ENCODE data around the gene MMP1.

The MMP1 gene

DNA sequence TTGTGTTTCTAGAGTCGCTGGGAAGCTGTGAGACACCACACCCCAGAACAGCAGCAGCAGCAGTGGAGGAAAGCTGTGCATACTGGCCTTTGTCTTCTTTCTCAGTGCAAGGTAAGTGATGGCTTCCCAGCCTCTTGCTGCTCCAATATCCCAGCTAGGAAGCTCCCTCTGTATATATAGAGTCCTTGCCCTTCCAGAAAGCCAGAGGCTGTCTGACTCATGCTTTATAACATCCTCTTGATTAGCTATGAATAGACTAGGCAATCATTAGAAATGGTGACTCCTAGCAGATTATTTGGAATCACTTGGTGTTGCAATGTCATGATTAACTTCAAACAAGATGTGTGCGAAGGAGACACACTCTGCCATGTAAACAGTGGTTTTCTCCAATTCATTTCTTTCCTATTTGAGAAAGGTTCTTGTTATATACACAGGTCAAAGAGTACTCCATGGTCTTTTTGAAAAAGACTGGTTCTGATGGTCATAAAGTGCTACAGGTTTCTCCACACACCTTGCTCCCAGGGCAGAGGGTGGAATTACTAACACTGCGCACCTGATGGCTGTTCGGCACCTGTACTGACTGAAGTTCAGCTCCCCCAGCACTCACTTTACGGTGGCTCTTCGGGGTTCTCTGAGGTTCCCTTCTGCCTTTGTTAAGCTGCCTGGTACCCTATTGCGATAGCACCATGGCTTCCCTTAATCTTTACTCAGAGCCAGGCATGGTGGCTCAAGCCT is at the start of gene MMP1:
Gene MMP1, minus strand, starts transcription at position 149 of the 735 bp plus-strand sequence. Its CDS starts 68 bp downstream, at position 81.
- no peak for DNase-seq

DNA sequence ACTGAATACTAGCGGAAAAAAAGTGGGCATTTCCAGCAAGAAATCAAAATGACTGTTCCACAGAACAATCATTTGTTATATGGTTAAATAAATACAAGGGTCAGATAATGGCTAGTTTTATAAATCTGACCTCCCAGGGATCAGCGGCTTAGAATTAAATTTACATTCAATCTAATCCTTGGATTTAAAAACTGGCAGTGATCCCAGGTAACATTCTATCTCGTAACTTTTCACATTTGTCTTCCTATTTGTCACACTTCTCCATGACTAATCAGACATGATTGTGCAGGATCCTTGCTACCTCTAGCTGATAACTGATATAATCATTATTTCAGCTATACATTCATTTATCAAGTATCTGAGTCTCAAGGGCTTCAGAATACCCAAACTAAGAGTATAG is 48.3 kb upstream of the MMP1 start:
- DNase-seq, result no peak

DNA sequence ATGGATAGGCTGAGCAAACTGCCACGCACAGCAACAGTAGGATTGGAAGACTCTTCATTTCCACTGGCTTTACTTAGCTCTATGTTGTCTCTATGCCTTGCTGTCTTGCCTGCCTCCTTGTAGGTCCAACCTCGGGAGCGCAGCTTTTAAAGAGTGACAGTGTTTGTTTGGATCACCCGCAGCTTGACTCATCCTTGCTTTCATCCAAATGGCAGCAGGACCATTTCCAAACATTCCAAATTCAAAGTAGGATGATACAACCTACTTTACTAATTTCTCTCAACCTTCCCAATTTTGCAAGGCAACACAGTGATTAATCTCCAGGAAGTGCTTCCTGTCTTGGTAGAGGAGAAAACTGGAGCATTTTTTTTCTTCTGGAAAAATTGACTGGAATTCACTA is 45.5 kb upstream of the MMP1 start, which contains the start of gene MMP3:
Gene MMP3, minus strand, starts transcription at position 121 of the 400 bp plus-strand sequence. Its CDS starts 63 bp downstream, at position 58.
- no peak for DNase-seq

DNA sequence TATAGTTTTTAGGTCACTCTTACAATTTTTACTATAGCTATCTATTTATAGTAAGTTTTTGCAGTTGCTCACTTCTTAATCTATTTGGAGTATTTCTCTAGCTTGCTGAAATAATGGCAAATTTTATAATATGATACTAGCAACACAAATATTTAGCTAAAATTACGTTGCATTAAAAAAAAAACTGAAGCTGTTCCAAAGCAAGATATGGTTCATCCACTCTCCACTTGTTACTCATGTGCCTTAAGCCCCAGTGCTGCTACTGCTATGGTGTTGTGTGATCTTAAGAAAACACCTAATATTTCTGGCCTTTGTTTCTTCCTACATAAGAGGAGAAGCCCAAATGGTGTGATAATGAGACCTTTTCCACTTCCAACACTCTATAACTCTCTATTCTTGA is 45.0 kb upstream of the MMP1 start:
- no peak for DNase-seq

DNA sequence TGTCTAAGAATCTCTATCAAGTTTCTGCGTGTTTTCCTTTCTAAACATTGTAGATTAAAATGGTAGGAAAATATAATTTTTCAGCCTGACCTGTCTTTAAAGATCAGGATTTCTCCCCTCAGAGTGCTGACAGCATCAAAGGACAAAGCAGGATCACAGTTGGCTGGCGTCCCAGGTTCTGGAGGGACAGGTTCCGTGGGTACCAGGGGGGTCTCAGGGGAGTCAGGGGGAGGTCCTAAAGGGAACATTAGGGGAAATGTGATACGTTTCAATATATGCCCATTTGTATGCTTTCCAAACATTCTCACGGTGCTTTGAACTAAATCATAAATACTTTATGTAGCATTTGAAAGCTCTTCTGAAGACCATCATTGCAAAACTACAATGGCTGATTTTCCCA is 42.1 kb upstream of the MMP1 start:
- no peak for DNase-seq

DNA sequence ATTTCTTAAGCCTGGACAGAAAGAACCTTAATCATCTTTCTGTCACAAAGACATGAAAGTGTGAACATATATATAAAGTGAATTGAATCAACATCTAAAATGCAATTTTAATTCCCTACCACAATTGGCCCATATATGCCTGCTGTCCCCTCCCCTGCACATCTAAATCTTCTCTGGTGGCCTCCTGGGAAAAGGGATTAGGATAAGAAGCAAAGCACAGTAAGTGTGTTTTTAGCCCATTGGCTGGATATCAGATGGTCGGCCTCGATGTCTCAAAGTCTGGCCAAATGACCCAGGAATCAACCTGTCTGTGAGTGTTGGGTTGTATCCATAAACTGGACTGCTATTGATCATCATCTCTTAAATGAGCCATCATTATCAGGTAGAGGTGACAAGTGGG is 39.7 kb upstream of the MMP1 start:
- no peak for DNase-seq

DNA sequence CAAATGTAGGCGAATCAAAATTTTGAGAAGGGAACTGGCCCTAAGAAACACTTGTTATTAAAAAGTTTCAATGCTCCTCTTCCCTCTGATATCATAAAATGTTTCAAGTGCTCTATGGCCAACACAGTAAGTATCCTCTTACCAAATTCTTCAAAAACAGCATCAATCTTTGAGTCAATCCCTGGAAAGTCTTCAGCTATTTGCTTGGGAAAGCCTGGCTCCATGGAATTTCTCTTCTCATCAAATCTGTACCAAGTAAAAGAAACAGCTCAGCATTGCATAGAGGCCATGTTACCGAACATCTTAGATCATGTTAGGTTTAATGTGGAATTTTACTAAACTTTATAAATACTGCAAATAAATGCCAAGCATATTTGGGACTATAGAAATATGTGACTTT is 39.2 kb upstream of the MMP1 start:
- no peak for DNase-seq

DNA sequence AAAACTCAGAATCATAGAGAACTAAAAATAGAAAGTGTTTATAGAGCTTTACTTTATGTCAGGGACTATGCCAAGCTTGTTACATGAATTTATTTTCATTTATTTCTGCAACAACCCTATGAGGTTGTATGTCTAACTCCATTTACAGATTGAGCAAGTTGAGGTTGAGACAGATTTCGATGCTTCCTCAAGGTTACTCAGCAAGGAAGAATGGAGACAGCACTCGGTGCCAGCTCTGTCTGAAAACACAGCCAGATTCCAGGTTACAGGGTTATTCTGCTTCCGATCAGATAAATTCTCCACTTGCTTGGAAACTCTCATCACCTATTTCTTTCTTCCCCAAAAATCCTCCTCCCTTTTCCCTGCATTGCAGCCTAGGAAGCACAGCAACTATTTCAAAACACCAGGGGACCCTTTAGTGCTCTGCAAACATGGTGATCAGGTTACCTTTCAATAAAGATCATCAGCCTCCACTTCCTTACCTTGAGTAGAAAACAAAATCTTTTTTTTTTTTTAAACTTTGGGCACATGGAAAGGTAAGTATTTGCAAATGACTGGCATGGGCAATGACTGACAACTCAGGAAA is 38.4 kb upstream of the MMP1 start:
- no peak for DNase-seq

DNA sequence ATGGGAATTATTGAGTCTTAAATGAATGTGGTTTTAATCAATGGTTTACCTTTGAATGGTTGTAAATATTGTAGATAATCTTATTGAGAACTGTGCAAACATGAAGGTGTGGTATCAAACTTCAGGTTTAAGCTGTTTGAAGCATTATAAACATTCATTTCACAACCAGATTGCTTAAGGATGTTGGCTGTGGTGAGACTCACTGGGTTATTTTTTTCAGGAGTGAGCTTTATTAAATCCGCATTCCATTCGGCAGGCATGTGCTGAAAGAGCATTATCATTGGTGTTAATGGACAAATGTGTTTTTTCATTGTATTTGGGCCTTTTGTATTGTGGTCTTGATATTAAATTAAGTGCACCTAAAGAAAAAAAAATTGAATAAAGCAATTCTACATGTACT is 35.8 kb upstream of the MMP1 start:
- no peak for DNase-seq

DNA sequence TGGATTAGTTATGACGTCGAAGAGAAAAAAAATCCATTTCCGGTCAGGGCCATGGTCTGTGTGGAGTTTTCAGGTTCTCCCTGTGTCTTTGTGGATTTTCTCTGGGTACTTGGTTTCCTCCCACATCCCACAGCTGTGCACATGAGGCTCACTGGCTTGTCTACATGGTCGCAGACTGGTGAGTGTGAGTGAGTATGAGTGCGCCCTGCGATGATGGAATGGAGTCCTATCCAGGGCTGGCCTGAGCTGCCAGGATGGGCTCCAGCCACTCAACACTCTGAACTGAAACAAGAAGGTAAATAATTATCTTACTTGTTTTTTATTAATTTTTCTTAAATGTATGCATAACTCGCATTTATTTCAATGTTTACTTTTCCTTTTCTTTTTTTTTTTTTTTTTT is 34.7 kb upstream of the MMP1 start:
- DNase-seq, result no peak

DNA sequence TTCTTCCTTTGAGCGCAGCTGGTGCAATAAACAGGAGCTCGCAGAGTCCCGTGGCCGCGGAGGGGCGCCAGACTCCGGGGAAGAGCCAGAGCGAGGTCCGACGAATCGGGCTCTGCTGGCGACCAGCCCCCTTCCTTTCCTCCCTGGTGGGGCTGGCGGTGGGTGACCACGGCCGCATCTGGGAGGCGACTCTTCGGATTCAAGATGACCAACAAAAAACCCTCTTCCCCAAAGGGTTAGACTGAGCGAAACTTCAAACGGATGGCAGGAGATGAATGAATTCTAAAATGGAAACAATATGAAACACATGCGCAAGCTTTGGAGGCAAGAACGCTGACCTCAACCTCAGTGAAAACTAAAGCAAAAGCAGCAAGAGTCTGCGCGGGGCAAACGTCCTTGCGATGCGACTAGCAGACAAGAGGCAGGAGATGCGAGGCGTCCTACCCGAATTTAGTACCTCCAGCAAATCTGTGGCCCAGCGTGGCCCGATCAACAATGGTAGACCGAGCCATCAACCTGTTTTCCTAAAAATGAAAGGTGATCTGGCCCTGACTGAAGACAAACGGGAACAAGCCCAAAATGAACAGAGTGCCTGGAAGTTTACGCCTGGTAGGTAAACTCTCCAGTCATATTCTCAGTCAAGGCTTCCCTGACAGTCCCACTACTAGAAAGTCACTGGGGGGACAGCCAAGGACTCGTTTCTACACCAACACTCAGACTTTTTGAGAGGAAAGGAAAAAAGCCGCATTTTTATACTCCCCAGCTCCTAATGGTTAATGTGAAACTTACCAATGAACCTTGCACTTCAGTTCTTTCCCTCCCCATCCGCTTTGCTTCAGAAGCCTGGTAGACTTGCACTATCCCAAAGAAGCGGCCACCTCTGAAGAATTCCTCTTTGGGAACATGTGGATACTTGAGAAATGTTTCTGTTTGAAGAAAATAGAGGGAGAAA is 33.8 kb upstream of the MMP1 start:
- DNase-seq, result no peak

DNA sequence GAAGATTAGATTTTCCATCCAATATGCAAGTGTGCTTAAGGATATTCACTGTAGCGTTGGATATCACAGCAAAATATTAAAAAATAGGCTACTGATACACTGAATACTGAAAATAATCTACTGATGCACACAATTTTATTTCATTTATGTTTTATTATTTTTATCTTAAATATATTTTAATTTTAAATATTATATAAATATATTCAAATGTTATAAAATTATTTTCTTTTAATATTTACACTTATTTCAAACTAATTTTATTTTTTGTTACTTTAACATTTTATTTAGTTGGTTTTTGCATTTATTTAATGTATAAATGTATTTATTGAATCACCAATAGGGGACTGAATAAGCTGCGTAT is 33.1 kb upstream of the MMP1 start:
- DNase-seq, result no peak

DNA sequence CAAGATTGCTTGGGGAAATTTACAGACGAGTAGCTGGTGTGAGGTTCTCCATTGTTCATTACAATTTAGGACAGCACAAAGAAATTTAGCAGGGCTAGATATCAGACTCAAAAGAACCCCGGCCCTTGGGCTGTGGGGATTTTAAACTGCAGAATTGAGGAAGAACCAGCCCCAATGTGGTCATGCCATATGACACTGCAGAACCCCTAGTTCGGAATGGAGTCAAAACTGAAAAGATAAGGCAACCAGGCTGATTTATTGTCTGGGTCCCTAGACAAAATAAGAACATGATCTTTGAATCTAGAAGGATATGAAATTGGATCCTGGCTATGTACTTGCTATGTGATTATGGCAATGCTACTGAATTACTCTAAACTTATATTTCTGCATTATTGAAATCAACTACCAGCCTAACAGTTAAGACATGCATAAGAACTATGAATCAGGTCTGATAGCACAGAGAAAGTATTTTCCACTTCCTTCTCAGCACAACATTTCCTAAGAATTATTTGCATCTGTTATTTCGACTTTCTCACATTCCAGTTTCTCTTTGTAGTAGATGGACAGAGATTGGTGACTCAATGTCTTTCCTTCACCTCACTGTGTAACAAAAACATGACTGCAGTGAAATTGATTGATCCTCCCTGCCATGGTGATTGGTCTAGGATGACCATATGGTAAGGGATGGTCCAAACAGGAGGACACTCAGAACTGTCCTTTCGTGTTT is 32.2 kb upstream of the MMP1 start:
- no peak for DNase-seq

DNA sequence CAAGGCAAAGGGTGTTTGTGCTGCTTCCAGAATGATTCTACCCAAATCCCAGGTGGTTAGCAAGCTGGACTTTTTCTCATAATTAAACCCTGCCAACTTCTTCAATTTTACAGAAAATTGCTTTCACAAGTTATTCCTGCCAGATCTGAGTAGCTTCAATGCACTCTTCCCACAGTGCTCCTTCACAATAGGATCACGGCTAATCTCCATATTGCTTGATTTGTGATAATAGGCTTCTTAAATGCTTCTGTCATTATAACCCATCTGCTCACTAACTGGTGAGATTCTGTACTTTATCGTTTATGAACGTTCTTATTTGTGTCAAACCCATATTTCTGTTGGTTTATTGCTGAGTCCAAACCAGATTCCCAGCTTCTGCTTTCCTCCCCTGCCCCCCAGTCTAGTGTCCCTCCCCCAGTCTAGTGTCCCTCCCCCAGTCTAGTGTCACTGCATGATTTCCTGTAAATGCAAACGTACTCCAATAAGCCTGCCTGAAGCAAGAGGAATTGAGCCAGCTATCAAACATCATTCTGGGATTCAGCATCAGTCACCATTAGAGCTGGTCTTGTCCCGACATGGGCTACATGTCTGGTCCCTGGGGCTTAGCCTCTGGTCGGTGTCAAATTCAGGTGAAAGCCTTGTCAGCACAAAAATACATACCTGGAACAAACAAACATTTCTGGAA is 31.5 kb upstream of the MMP1 start:
- DNase-seq, result no peak

DNA sequence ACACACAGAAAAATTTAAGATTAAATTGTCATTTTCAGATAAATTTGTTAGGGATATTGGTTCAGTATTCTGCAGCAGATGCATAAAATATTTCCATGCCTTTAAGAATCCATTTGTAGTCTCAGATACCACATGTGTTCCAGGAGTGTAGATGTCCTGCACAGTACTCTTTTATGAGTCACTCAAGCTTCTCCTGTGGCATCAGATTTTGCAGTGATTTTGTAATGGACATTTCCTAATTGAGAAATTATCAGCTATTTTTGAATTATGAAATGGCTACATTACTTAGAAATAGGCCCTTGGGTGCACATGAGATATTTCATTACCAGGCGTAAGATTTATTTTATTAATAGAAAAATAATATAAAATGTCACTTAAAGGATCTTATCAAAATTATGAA is 26.6 kb upstream of the MMP1 start:
- DNase-seq, result no peak

DNA sequence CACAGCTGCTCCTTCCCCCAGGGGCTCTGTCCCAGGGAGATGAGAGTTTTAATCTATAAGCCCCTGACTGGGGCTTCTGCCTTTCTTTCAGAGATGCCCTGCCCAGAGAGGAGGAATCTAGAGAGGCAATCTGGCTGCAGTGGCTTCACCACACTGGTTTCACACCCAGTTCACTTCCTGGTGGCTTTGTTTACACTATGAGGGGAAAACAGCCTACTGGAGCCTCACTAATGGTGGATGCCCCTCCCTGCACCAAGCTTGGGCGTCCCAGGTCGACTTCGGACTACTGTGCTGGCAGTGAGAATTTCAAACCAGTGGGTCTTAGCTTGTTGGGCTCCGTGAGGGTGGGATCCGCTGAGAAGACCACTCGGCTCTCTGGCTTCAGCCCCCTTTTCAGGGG is 21.5 kb upstream of the MMP1 start:
- DNase-seq, result no peak

DNA sequence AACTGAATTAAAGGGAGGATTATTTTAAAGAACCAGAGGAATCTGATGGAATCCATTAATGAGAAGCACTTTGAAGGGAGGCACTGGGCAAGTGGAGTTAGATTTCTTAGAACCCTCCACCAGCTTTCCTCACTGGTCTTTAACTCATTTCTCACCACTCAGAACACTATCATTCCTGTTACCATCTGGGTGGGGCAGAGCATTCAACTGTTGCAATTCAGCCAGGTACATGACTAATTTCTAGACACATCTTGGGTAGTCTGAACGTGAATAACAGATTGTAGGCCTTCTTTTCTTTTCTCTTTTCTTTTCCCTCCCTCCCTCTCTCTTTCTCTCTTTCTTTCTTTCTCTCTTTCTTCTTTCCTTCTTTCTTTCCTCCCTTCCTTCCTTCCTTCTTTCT is 15.5 kb upstream of the MMP1 start:
- no peak for DNase-seq

DNA sequence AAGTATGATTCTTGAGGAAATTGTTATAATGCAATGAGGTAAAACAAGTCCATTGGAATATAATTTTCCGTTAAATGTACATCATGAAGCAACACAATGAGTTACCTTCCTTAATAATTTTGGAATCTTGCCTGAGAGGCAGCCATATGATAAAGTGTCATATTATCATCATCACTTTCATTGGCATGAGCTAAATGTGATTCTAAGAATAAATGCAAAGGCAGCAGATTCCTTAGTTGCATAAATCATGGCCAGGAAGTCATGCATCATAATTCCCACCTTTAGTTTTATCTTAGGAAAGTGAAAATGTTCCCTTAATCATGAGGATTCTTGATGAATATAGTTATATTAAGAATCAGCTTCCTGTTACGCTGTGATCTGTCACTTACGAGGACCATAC is 14.2 kb upstream of the MMP1 start:
- no peak for DNase-seq

DNA sequence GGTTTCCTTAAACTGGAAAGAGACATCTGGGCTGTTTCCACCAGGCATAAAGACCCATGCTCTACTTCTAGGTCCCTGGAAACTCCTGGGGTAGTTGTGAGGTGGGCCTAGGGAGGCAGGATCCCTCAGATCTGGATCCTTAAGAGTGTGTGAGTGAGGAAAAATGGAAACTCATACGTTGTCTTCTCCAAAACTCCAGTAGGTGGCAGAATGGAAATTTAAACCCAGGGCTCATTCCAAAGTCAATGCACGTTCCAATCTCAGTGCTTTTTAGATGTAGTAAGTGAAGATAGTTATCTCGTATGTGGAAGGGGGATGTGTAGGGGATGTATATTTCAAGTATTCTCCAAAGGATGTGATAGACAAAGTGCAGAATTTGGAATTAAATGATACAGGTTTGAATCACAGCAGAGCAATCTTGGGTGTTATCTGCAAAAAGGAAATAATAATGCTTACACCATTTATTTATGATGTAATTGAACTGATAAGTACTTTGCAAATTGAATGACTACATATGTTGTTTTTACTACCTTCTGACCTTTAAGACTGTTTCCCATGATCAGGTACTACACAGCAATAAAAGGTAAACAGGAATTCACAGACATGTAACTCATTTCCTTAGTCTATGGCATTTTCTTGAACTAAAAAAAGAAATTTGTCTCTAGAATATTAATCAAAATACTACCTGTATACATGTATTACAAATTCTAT is 13.1 kb upstream of the MMP1 start:
- DNase-seq, result no peak

DNA sequence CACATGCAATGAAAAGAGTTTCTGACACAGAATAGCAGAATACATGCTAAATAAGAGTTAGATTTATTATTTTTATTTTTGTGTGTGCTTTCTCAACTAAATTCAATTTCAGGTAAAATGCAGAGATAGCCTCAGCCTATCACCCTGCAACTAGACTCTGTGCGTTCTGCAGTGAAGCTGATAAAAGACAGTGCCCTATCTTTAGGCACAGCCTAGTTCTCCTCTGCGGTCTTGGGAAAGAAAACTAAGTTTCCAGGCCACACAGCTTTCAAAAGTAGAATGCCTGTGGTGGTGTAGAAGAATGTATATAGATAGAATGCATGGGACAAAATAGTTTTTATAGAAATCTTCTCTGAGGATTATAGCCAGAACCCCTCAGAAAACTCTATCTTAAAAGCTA is 12.0 kb upstream of the MMP1 start:
- no peak for DNase-seq

DNA sequence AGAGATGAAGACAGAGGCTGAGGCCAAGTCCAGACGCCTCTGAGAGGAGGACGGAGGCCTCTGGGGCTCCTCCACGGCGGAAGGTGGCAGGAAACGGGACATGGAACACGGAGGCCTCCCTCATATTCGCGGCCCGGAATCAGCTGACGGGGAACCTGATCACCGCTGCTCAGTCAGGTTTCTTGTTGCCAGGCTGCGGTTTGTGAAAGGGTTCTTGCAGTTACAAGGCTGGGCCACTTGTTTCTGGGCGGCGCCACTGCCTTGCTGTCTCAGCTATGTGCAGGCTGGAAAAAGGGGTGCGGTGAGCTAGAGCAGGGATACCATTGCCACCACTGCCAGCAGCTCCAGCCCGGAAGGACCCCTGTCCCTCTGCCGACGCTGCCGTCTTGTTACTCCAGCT is 10.0 kb upstream of the MMP1 start:
- DNase-seq, result no peak

DNA sequence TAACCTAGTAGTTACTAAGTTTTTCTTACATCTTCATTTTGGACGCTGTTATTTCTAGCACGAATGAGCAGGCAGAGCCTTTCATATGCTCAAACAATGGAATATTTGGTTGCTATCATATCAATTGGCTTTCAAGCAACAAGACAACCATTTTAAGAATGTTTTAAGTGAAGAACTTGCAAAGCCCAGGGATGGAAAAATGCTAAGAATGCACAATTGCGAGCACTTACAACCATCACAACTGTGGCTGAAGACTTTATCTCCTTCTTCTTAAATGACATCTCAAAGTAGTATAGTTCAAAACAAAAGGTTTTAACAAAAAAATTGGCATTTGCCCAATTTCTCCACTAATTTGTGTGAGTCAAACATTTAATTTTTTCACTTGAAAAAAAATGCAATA is 8.3 kb upstream of the MMP1 start:
- DNase-seq, result no peak
